NOMO-1 treated with DMSO at 0.1 percent for 48 hours (cell line): Measurements from ENCODE around the gene DUOX1.

Experiments
- DNase-seq: peaks from one replicate; lab custom pipeline; 2025; ENCODE audit not compliant: unreplicated experiment; lab: John Stamatoyannopoulos, UW

The DUOX1 gene

DNA sequence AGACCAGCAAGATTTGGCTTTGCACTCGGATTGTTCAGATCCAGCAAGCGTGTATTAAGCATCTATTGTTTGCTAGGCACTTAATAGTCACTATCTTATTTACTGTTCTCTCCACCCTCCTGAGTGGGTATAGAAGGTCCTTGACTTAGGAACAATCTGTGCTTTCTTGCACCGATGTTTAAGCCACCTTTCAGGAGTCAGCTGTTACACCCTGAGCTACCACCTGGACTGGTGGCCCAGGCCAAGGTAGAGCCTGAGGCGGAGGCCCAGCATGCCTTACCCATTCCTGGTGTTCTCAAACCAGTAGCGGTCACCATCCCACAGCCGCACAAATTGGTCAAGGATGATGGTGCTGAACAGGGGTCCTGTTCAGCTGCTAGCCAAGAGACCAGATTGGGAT is 10.0 kb downstream of the DUOX1 start:
- DNase-seq = no peak

DNA sequence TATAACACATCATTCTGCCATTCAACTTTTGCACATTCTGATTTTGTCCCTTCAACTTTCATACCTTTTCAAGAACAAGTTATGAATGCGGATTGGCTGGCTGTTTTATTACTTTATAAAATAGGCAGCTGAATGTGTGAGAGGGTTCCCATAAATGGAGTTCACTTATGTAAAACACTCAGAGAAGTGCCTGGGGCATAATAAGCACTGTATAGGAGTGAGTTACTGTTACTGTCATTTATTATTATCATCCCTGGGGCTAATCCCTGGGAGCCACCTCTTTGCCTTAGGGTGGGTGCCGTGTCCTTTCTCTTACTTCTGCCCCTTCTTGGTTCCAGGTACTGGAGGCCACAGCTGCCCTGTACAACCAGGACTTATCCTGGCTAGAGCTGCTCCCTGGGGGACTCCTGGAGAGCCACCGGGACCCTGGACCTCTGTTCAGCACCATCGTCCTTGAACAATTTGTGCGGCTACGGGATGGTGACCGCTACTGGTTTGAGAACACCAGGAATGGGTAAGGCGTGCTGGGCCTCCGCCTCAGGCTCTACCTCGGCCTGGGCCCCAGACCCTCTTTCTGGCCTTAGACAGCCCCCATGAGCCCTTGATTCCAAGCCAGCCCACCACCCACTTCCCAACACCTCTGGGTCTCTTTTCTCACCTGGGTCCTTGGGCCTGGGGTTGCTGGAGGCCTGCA is 10.9 kb downstream of the DUOX1 start:
- no peak for DNase-seq

DNA sequence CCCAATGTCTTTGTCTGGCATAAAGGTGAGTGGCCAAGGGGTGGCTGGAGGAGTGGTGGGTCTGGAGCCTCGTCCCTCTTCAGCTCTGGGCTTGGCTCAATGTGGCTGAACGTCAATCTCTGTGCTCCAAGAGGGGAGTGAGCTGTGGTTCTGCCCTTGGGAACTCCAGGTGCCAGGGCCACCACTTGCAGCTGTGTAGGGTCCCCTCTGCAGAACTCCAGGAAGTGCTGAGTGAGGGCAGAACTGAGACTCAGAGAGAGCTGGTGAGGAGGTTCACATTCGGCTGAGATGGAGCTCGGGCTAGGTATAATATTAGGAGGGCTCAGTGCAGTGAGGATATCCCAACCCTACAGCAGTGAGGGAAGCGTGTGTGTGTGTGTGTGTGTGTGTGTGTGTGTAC is 11.6 kb downstream of the DUOX1 start:
- no peak for DNase-seq

- DNase-seq = no peak
These were observed 13.3 kb downstream of the DUOX1 start for GRCh38 chr15:45143056-45143455.

DNA sequence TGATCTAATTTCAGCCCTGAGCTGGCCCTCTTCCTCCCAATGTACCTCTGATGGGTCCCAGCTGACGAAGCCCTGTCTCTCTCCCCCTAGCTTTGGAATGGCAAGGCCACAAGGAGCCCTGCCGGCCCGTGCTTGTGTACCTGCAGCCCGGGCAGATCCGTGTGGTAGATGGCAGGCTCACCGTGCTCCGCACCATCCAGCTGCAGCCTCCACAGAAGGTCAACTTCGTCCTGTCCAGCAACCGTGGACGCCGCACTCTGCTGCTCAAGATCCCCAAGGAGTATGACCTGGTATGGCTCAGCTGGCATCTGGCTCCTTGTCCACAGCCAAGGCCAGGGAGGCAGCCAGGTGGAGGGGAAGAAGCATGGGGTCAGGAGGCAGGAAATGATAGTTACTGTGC is 14.2 kb downstream of the DUOX1 start:
- DNase-seq = no peak

GRCh38 chr15:45144775-45145174 is 15.0 kb downstream of the DUOX1 start:
- no peak for DNase-seq

DNA sequence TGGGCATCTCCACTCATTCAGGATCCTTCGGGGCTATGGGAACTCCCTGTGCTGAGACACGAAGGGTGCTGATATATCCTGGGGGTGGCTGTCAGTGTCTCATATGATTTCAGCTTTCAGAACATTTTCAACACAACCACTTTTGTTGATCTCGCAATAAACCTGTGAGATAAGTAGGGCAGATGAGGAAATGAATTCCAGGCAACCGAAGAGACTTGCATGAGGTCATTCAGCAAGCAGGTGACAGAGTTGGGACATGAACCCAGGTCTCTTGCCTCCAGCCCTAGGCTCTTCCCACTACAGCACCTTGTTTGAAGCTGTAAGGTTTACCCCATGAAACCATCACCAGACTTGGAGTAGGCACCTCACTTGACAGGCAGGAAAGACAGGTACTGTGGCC is 16.6 kb downstream of the DUOX1 start:
- DNase-seq = peak; percentile 6

GRCh38 chr15:45147606-45148005 is 17.8 kb downstream of the DUOX1 start:
- no peak for DNase-seq

GRCh38 chr15:45148076-45149059 is 18.6 kb downstream of the DUOX1 start:
- no peak for DNase-seq

DNA sequence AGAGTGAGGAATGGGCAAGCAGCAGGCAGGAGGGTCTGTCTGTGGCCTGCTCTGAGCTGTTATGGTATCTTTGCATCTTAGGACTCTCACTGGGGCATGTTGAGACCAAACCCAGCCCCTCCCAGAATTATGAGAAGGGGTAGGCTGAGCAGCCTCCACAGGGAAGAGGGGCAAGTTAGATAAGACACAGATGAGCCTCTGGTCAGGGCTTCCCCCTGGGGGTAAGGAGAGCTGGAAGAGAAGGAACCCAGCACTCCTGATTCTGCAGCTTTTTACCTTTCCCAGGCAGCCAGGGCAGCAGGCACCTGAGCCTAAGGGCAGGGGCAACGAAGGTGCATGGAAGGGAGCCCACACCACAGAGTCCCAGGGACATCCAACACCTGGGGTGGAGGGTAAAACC is 19.3 kb downstream of the DUOX1 start:
- no peak for DNase-seq

DNA sequence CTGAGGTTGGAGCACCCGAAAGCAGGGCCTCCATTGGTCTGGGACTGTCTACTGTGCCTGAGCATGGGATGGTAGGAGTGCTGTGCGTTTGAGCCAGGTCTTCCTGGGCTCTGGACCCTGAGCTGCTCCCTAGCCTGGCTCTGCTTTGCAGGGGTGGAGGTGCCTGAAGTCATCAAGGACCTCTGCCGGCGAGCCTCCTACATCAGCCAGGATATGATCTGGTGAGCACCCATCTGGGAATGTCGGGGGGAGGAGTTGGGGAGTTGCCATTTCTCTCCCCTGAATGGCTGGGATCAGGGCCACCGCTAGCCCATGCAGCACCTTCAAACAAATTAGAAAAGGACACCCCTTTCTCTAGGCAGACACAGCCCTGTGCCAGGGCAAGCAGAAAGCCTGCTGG is 20.7 kb downstream of the DUOX1 start:
- no peak for DNase-seq

DNA sequence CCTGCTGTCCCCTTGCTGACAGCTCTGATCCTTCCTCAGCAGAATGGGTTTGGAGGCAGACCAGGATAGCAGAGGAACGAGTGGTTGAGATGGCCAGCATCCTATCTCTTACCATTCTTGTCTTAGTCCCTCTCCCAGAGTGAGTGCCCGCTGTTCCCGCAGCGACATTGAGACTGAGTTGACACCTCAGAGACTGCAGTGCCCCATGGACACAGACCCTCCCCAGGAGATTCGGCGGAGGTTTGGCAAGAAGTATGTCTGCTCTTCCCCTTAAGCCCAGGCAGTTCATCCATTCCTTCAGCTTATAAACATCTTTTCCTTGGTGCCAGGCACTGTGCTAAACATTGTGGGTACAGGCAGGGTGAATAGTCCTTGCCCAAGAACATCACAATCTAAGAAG is 21.2 kb downstream of the DUOX1 start:
- no peak for DNase-seq

DNA sequence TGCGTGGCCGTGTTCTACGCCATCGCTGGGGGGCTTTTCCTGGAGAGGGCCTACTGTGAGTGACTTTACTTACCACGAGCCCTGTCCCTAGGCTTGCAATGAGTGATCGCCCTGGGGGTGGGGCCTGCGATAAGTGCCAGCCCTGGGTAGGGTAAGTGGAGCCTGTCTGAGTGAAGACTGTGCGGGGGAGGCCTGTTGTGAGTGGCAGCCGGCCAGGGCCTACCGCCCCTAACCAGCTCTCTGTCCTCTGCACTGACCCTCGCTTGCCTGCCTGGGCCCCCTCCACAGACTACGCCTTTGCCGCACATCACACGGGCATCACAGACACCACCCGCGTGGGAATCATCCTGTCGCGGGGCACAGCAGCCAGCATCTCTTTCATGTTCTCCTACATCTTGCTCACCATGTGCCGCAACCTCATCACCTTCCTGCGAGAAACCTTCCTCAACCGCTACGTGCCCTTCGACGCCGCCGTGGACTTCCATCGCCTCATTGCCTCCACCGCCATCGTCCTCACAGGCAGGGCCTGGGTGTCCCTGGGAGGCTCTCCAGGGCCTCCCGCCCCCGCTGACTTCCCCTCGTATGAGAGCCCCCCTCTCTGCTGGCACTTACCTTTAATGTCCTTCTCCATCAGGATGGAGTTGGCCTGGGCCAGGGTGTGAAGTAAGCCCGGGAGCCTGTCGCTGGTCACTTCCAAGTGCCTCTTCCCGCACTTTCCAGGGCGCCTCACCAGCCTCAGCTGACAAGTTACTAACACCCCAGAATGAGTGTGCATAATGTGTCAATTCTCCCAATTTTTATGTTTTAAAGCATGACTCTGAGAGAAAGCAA is 22.4 kb downstream of the DUOX1 start:
- no peak for DNase-seq

DNA sequence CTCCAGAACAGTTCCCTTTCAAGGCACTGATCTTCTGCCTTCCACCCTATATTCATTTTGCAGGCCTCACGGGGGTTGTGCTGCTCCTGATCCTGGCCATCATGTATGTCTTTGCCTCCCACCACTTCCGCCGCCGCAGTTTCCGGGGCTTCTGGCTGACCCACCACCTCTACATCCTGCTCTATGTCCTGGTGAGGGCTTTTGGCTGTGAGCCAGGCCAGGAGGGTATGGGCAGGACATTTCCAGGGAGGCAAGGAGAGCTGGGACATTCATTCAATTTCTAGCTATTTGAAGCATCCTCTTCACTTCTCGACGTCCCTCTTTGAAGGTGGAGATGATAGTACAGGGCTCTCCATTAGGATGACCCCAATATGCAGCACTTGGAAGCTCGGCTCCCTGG is 25.9 kb downstream of the DUOX1 start:
- no peak for DNase-seq

GRCh38 chr15:45156744-45157455 is 27.1 kb downstream of the DUOX1 start:
- DNase-seq = no peak

DNA sequence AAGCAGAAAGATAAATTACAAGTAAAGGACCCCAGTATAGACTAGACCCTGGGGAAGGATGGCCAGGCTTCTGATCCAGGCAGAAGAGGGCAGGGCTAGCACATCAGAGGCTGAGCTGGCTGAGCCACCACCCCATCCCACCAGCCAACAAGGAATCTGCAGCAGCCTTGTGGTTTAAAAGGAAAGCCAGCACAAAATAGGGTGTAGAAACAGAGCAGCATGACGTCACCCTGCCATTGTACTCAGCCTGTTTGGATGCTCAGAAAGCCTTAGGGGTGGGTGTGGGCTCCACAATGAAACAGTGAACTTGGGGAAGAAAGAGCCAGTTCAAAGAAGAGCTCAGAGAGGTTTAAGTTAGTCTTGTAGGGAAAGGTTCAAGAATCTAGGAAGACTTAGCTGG is 28.2 kb downstream of the DUOX1 start:
- no peak for DNase-seq

DNA sequence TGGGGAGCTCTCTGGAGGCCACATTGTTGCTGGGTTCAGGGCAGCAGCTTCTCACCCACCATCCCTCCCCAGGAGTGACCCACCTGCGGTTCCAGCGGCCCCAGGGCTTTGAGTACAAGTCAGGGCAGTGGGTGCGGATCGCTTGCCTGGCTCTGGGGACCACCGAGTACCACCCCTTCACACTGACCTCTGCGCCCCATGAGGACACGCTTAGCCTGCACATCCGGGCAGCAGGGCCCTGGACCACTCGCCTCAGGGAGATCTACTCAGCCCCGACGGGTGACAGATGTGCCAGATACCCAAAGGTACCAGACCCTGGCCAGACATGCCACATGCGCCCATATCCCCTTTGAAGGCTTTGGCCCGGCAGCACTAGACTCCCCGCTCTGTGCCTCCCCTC is 31.9 kb downstream of the DUOX1 start:
- no peak for DNase-seq

GRCh38 chr15:45162771-45163507 is 33.1 kb downstream of the DUOX1 start:
- DNase-seq = peak; percentile 50

- no peak for DNase-seq
These were observed 33.7 kb downstream of the DUOX1 start for GRCh38 chr15:45163508-45163856.

DNA sequence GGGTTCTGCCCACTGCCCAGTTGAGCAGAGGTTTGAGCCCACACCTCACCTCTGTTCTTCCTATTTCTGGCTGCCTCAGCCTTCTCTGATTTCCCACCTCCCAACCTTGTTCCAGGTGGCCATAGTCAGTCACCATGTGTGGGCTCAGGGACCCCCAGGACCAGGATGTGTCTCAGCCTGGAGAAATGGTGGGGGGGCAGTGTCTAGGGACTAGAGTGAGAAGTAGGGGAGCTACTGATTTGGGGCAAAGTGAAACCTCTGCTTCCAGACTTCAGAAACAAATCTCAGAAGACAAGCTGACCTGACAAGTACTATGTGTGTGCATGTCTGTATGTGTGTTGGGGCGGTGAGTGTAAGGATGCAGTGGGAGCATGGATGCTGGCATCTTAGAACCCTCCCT is 35.1 kb downstream of the DUOX1 start:
- no peak for DNase-seq
